ENCODE measurements around the gene ADAP1.

DNA sequence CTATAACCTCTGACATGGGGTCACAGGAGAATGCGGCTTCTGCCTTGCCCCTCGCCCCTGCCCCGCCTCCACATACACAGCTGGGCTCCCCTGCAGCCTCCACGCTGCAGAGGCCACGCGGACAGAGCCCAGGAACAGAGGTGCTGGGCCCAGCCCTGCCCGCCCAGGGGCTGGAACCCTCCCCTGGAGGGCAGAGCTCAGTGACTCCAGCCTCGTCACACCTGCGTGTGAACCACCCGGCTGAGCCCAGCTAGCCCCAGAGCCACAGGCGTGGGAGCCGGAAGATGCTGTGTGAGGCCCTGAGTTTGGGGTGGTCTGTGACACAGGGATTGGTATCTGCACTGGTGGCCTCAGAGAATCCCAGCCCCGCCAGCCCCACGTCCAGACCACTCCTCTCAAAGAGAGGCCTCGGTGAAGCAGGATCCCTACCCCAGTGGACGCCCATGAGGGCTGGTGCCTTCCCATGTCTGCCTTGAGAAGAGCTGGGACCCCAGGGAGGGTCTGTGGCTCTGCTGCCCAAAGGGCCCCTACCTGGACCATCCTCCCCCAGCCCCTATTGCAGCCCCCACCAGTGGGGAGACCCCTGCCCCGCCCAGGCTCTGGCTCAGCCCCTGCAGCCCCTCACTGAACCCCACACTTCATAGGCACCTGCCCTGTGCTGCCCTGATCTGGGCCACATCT, 8.1 kb upstream of the ADAP1 start:
- TF ChIP-seq ZNF76 (tag by site-specific recombination; IDR thresholded peaks at IDR 0.05; ENCODE audit: borderline replicate concordance, low read depth) (no peak), ZNF792 (tag by site-specific recombination; IDR thresholded peaks at IDR 0.05) (no peak), ZNF777 (tag by site-specific recombination; IDR thresholded peaks at IDR 0.05; ENCODE audit: borderline replicate concordance) (no peak), ZNF623 (tag by site-specific recombination; IDR thresholded peaks at IDR 0.05) (no peak), ZNF747 (tag by site-specific recombination; IDR thresholded peaks at IDR 0.05) (no peak), ZBTB7A (tag by site-specific recombination; IDR thresholded peaks at IDR 0.05; ENCODE audit: low read depth) (no peak), ZNF394 (tag by site-specific recombination; IDR thresholded peaks at IDR 0.05; ENCODE audit: borderline replicate concordance) (no peak)
- TF ChIP-seq, protein P1, sequence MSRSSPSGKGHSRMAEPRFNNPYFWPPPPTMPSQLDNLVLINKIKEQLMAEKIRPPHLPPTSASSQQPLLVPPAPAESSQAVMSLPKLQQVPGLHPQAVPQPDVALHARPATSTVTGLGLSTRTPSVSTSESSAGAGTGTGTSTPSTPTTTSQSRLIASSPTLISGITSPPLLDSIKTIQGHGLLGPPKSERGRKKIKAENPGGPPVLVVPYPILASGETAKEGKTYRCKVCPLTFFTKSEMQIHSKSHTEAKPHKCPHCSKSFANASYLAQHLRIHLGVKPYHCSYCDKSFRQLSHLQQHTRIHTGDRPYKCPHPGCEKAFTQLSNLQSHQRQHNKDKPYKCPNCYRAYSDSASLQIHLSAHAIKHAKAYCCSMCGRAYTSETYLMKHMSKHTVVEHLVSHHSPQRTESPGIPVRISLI (tag by site-specific recombination; IDR thresholded peaks at IDR 0.05): no peak
- TF ChIP-seq, protein P2, sequence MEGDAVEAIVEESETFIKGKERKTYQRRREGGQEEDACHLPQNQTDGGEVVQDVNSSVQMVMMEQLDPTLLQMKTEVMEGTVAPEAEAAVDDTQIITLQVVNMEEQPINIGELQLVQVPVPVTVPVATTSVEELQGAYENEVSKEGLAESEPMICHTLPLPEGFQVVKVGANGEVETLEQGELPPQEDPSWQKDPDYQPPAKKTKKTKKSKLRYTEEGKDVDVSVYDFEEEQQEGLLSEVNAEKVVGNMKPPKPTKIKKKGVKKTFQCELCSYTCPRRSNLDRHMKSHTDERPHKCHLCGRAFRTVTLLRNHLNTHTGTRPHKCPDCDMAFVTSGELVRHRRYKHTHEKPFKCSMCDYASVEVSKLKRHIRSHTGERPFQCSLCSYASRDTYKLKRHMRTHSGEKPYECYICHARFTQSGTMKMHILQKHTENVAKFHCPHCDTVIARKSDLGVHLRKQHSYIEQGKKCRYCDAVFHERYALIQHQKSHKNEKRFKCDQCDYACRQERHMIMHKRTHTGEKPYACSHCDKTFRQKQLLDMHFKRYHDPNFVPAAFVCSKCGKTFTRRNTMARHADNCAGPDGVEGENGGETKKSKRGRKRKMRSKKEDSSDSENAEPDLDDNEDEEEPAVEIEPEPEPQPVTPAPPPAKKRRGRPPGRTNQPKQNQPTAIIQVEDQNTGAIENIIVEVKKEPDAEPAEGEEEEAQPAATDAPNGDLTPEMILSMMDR (tag by site-specific recombination; IDR thresholded peaks at IDR 0.05): no peak
- TF ChIP-seq, protein P3, sequence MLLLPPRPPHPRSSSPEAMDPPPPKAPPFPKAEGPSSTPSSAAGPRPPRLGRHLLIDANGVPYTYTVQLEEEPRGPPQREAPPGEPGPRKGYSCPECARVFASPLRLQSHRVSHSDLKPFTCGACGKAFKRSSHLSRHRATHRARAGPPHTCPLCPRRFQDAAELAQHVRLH (tag by site-specific recombination; IDR thresholded peaks at IDR 0.05): no peak
- TF ChIP-seq, protein P4, sequence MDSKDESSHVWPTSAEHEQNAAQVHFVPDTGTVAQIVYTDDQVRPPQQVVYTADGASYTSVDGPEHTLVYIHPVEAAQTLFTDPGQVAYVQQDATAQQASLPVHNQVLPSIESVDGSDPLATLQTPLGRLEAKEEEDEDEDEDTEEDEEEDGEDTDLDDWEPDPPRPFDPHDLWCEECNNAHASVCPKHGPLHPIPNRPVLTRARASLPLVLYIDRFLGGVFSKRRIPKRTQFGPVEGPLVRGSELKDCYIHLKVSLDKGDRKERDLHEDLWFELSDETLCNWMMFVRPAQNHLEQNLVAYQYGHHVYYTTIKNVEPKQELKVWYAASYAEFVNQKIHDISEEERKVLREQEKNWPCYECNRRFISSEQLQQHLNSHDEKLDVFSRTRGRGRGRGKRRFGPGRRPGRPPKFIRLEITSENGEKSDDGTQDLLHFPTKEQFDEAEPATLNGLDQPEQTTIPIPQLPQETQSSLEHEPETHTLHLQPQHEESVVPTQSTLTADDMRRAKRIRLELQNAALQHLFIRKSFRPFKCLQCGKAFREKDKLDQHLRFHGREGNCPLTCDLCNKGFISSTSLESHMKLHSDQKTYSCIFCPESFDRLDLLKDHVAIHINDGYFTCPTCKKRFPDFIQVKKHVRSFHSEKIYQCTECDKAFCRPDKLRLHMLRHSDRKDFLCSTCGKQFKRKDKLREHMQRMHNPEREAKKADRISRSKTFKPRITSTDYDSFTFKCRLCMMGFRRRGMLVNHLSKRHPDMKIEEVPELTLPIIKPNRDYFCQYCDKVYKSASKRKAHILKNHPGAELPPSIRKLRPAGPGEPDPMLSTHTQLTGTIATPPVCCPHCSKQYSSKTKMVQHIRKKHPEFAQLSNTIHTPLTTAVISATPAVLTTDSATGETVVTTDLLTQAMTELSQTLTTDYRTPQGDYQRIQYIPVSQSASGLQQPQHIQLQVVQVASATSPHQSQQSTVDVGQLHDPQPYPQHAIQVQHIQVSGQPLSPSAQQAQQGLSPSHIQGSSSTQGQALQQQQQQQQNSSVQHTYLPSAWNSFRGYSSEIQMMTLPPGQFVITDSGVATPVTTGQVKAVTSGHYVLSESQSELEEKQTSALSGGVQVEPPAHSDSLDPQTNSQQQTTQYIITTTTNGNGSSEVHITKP (tag by site-specific recombination; IDR thresholded peaks at IDR 0.05): no peak
- TF ChIP-seq, protein P5, sequence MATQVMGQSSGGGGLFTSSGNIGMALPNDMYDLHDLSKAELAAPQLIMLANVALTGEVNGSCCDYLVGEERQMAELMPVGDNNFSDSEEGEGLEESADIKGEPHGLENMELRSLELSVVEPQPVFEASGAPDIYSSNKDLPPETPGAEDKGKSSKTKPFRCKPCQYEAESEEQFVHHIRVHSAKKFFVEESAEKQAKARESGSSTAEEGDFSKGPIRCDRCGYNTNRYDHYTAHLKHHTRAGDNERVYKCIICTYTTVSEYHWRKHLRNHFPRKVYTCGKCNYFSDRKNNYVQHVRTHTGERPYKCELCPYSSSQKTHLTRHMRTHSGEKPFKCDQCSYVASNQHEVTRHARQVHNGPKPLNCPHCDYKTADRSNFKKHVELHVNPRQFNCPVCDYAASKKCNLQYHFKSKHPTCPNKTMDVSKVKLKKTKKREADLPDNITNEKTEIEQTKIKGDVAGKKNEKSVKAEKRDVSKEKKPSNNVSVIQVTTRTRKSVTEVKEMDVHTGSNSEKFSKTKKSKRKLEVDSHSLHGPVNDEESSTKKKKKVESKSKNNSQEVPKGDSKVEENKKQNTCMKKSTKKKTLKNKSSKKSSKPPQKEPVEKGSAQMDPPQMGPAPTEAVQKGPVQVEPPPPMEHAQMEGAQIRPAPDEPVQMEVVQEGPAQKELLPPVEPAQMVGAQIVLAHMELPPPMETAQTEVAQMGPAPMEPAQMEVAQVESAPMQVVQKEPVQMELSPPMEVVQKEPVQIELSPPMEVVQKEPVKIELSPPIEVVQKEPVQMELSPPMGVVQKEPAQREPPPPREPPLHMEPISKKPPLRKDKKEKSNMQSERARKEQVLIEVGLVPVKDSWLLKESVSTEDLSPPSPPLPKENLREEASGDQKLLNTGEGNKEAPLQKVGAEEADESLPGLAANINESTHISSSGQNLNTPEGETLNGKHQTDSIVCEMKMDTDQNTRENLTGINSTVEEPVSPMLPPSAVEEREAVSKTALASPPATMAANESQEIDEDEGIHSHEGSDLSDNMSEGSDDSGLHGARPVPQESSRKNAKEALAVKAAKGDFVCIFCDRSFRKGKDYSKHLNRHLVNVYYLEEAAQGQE (tag by site-specific recombination; IDR thresholded peaks at IDR 0.05): no peak
- TF ChIP-seq, protein P6, sequence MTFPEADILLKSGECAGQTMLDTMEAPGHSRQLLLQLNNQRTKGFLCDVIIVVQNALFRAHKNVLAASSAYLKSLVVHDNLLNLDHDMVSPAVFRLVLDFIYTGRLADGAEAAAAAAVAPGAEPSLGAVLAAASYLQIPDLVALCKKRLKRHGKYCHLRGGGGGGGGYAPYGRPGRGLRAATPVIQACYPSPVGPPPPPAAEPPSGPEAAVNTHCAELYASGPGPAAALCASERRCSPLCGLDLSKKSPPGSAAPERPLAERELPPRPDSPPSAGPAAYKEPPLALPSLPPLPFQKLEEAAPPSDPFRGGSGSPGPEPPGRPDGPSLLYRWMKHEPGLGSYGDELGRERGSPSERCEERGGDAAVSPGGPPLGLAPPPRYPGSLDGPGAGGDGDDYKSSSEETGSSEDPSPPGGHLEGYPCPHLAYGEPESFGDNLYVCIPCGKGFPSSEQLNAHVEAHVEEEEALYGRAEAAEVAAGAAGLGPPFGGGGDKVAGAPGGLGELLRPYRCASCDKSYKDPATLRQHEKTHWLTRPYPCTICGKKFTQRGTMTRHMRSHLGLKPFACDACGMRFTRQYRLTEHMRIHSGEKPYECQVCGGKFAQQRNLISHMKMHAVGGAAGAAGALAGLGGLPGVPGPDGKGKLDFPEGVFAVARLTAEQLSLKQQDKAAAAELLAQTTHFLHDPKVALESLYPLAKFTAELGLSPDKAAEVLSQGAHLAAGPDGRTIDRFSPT (tag by site-specific recombination; IDR thresholded peaks at IDR 0.05): no peak
